ENCODE results near the gene SUN5.

Gene SUN5

GRCh38 chr20:32991383-32991782 is 12.8 kb downstream of the SUN5 start:
- DNase-seq = no peak

- no peak for DNase-seq
These were observed 13.8 kb downstream of the SUN5 start for GRCh38 chr20:32990426-32990825.

- no peak for DNase-seq
These were observed 14.5 kb downstream of the SUN5 start for GRCh38 chr20:32989507-32990283.

- DNase-seq = no peak
These were observed 16.2 kb downstream of the SUN5 start for GRCh38 chr20:32988008-32988407.

- DNase-seq = no peak
These were observed 17.0 kb downstream of the SUN5 start for GRCh38 chr20:32987044-32987825.

- DNase-seq = no peak
These were observed 17.8 kb downstream of the SUN5 start for GRCh38 chr20:32986331-32986966.

GRCh38 chr20:32985596-32985995 is 18.6 kb downstream of the SUN5 start:
- no peak for DNase-seq

GRCh38 chr20:32984631-32985354 is 19.4 kb downstream of the SUN5 start:
- no peak for DNase-seq

- DNase-seq = no peak
These were observed 20.0 kb downstream of the SUN5 start for GRCh38 chr20:32984196-32984595.

GRCh38 chr20:32983459-32984112 is 20.6 kb downstream of the SUN5 start:
- DNase-seq = no peak

GRCh38 chr20:32982617-32983458 is 21.4 kb downstream of the SUN5 start:
- DNase-seq = no peak

GRCh38 chr20:32980990-32981389 is 23.2 kb downstream of the SUN5 start:
- no peak for DNase-seq

GRCh38 chr20:32980131-32980941 is 23.9 kb downstream of the SUN5 start:
- no peak for DNase-seq

- no peak for DNase-seq
These were observed 24.8 kb downstream of the SUN5 start for GRCh38 chr20:32979201-32979998.

GRCh38 chr20:32978009-32978335 is 26.3 kb downstream of the SUN5 start:
- DNase-seq = no peak

GRCh38 chr20:32977281-32978008 is 26.8 kb downstream of the SUN5 start:
- DNase-seq = no peak

GRCh38 chr20:32976746-32977145 is 27.5 kb downstream of the SUN5 start:
- DNase-seq = no peak

- DNase-seq = no peak
These were observed 28.2 kb downstream of the SUN5 start for GRCh38 chr20:32975698-32976674.

Measured in activated CD4-positive, alpha-beta T cell treated with anti-CD3 and anti-CD28 coated beads, Interleukin-10, Interleukin-2, amounts not matched to agents 100 ng/mL and 50 ng/mL, durations not matched to agents 16 hours and 8 hours (primary cell).